ENCODE measurements around the gene C2CD2. TPM values are rescaled to one million over a fixed set of nuclear protein-coding genes. Genes with fewer than 3 reads are reported as not detected.

The C2CD2 gene
- polyA plus RNA-seq, 1 donor = 15.2 TPM

DNA sequence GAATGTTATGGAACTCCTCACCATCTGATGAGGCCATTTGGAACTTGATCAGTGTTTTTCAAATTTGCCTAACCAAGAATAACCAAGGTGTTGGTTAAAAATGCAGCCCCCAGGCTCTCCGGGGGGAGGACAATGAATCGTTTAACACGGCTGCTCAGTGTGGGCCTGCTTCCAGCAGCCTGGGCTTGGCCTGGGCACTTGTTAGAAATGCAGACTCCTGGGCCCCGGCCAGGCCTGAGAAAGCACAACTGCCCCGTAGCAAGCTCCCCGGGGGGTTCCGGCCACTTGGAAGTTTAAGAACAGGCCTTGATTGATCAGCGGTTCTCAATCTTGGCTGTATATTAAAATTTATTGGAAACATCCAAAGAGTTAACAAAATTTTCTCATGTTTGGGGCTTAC lies 22.8 kb upstream of the C2CD2 start:
- no peak for DNase-seq
- H3K9me3 ChIP-seq (ENCODE audit: control insufficient read depth, low read depth, low read length) = no peaks in the 10 kb centered on the region
- peaks cover 8% of the 10 kb centered on the region for H3K4me1 ChIP-seq (ENCODE audit: control insufficient read depth, insufficient read depth, low read length)
- H3K36me3 ChIP-seq (ENCODE audit: control insufficient read depth, insufficient read depth, low read length) = no peaks in the 10 kb centered on the region
- WGBS (ENCODE audit: insufficient coverage, low lambda C conversion rate) = no CpG with 5 or more reads among the region's 8 CpGs
- no peak overlapping the region for H3K4me3 ChIP-seq (ENCODE audit: low read length)
- H3K27ac ChIP-seq (ENCODE audit: low read length) = no peak overlapping the region
- no peaks in the 10 kb centered on the region for H3K27me3 ChIP-seq (ENCODE audit: control insufficient read depth, insufficient read depth, low read length)

DNA sequence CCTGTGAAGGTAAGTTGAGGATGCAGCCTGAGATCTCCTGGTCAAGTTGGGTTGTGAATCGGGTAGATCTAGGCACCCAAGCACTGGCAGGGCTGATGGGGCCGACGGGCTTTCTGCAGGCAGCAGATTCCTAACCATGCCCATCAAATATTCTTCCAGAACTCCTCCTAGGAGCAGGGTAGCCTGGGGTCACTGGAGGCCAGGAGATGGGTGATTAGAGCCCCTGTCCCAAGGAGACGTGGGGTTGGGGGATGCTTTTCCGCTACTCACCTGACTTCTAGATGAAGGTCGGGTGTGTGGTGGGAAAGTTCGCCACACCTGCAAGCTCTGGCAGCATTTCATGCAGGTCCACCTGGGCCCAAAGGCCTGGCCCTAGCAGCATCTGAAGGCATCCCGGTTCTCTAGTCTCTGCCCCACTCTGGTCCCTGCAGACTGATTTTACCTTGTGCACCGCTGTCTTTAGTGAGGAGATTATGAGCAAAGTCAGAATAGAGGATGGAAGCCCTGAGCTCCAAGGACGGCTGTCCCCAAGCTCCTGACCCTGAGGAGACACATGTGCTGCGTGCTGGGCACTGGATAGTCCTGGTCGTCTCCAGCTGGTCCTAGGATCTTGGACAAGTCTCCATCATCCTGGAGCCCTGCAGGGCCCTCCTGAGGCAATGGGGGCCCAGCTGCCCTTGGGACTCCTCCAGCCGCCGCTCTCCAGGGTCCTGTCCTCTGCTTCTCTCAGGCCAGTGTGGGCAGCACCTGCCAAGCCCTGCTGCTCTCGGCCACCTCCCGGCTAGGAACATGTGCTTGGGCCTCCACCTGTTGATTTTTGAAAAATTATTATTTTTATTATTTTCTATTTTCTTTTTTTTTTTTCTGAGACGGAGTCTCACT lies 21.8 kb upstream of the C2CD2 start:
- Histone ChIP-seq H3K9me3 (ENCODE audit: control insufficient read depth, low read depth, low read length) (no peaks in the 10 kb centered on the region), H3K4me3 (ENCODE audit: low read length) (no peak overlapping the region), H3K27ac (ENCODE audit: low read length) (no peak overlapping the region), H3K27me3 (ENCODE audit: control insufficient read depth, insufficient read depth, low read length) (no peaks in the 10 kb centered on the region), H3K36me3 (ENCODE audit: control insufficient read depth, insufficient read depth, low read length) (no peaks in the 10 kb centered on the region), H3K4me1 (ENCODE audit: control insufficient read depth, insufficient read depth, low read length) (peaks cover 8% of the 10 kb centered on the region)
- 79% methylated on average over 3 of the region's 17 CpGs for WGBS (ENCODE audit: insufficient coverage, low lambda C conversion rate)
- no peak for DNase-seq

DNA sequence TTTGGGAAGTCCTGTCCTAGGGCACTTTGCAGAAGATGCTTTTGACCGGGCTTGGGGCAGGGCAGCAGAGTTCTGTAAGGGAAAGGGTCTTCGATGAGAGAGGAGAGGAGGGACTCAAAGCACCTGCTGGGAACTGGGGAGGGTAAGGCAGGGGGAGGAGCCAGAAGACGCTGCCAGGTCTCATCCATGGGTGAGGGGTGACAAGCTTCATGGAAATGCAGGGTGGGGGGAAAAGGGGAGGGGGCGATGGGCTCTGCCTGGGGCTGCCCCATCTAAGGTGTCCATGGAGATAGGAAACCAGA lies 20.9 kb upstream of the C2CD2 start:
- no peaks in the 10 kb centered on the region for H3K27me3 ChIP-seq (ENCODE audit: control insufficient read depth, insufficient read depth, low read length)
- no CpG with 5 or more reads among the region's 4 CpGs for WGBS (ENCODE audit: insufficient coverage, low lambda C conversion rate)

DNA sequence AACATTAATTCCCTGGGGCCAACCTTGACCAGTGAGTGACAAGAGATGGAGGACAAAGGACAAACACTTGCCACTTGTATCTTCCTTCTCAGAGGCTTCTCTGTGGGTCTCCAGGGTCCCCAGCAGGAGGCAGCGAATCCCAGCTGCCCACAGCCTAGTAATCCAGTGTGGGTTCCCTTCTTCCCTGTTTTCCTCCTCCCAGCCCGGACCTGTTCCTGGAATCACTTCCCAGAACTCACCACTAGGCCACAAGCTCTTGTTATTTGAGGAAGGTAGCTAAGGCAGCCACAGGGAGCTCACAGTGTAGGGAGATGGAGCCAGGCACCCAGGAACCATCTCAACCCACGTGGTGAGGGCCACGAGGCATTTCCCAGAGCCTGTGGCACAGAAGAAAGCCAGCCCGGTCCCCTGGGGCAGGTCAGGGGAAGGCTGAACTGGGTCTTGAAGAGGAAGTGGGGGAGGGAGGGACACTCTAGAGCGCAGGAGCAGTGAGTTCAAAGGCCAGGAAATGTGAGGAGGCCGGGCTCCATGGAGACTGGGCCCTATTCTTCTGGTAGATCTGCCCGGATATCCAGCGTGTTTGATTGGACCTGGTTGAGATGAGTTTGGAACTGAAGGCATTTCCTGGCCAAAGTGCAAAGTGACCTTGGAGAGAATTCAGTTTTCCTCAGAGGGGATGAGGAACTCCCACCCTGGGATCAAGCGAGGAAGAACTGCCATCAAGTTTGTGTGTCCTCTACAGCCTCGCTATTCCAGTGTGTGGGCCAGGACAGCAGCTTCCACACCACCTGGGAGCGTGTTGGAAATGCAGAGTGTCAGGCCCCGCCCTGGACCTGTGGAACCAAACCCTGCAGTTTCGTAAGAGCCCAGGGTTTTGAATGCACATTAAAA lies 20.3 kb upstream of the C2CD2 start:
- H3K36me3 ChIP-seq (ENCODE audit: control insufficient read depth, insufficient read depth, low read length) = no peaks in the 10 kb centered on the region
- peaks cover 8% of the 10 kb centered on the region for H3K4me1 ChIP-seq (ENCODE audit: control insufficient read depth, insufficient read depth, low read length)
- no peak overlapping the region for H3K4me3 ChIP-seq (ENCODE audit: low read length)
- no peaks in the 10 kb centered on the region for H3K27me3 ChIP-seq (ENCODE audit: control insufficient read depth, insufficient read depth, low read length)
- no peaks in the 10 kb centered on the region for H3K9me3 ChIP-seq (ENCODE audit: control insufficient read depth, low read depth, low read length)
- DNase-seq = peak in 1 of 2 donors; percentile 35
- no CpG with 5 or more reads among the region's 14 CpGs for WGBS (ENCODE audit: insufficient coverage, low lambda C conversion rate)
- H3K27ac ChIP-seq (ENCODE audit: low read length) = no peak overlapping the region

More for the DNA sequence above, 20.9 kb upstream of the C2CD2 start:
- H3K4me3 ChIP-seq (ENCODE audit: low read length) = no peak overlapping the region
- no peaks in the 10 kb centered on the region for H3K9me3 ChIP-seq (ENCODE audit: control insufficient read depth, low read depth, low read length)
- H3K36me3 ChIP-seq (ENCODE audit: control insufficient read depth, insufficient read depth, low read length) = no peaks in the 10 kb centered on the region
- peaks cover 8% of the 10 kb centered on the region for H3K4me1 ChIP-seq (ENCODE audit: control insufficient read depth, insufficient read depth, low read length)
- no peak for DNase-seq
- no peak overlapping the region for H3K27ac ChIP-seq (ENCODE audit: low read length)

DNA sequence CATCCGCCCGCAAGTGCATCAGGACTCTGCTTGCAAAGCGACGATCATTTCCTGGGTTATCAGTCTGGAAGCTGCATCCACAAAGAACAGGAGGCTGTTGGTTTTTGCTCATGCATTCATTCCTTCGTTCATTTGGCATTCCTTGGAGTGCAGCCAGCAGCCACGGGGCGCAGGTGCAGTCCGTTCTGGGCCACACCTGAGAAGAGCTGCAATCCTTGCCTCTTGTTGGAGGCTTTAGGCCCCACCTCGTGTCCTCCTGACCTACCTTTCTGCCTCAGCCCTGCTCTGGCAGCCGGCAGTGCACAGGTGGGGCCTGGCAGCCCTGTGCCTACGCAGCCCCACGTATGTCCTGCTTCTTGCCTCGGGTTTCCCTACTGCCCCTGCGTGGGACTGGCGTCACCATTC lies 19.6 kb upstream of the C2CD2 start:
- H3K4me1 ChIP-seq (ENCODE audit: control insufficient read depth, insufficient read depth, low read length) = peaks cover 12% of the 10 kb centered on the region
- peak in 1 of 2 donors; percentile 41 for DNase-seq
- H3K27me3 ChIP-seq (ENCODE audit: control insufficient read depth, insufficient read depth, low read length) = no peaks in the 10 kb centered on the region
- H3K9me3 ChIP-seq (ENCODE audit: control insufficient read depth, low read depth, low read length) = no peaks in the 10 kb centered on the region
- no peak overlapping the region for H3K27ac ChIP-seq (ENCODE audit: low read length)
- no peaks in the 10 kb centered on the region for H3K36me3 ChIP-seq (ENCODE audit: control insufficient read depth, insufficient read depth, low read length)
- WGBS (ENCODE audit: insufficient coverage, low lambda C conversion rate) = 50% methylated on average over 2 of the region's 15 CpGs
- H3K4me3 ChIP-seq (ENCODE audit: low read length) = no peak overlapping the region

DNA sequence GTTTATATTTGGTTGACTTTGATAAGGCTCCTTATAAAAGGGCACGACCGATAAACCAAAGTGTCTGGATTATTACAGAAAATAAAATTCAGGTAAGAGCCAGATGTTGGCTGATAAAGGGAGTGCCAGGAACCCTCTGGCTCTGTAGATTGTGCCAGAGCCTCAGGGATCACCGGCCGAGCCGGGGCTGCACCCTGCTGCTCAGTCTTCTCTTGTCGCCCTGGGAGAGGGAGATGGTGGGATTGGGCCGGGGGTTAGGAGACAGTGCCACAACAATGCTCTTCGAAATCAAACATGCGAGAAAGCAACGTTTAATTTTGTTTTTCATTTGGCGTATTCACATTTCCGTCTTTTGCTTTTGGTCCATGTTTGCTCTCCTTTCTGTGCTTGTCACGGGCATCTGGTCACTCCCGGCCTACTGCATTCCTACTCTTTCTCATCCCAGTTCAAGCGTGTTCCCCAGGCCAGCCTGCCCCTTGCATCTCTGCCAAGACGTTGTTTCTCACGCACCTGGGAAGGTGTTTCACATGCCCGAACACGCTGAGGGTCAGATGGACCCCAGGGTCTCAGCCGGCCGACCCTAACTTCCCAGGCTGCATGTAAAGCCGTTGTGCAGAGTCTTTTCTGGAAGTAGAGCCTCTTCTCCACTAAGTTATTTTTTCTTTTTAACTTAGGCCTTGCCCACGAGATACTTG lies 18.8 kb upstream of the C2CD2 start:
- Histone ChIP-seq H3K4me3 (ENCODE audit: low read length) (no peak overlapping the region), H3K36me3 (ENCODE audit: control insufficient read depth, insufficient read depth, low read length) (no peaks in the 10 kb centered on the region), H3K4me1 (ENCODE audit: control insufficient read depth, insufficient read depth, low read length) (peaks cover 12% of the 10 kb centered on the region), H3K27me3 (ENCODE audit: control insufficient read depth, insufficient read depth, low read length) (no peaks in the 10 kb centered on the region), H3K9me3 (ENCODE audit: control insufficient read depth, low read depth, low read length) (no peaks in the 10 kb centered on the region), H3K27ac (ENCODE audit: low read length) (no peak overlapping the region)
- WGBS (ENCODE audit: insufficient coverage, low lambda C conversion rate) = 100% methylated on average over 4 of the region's 23 CpGs
- DNase-seq = no peak

DNA sequence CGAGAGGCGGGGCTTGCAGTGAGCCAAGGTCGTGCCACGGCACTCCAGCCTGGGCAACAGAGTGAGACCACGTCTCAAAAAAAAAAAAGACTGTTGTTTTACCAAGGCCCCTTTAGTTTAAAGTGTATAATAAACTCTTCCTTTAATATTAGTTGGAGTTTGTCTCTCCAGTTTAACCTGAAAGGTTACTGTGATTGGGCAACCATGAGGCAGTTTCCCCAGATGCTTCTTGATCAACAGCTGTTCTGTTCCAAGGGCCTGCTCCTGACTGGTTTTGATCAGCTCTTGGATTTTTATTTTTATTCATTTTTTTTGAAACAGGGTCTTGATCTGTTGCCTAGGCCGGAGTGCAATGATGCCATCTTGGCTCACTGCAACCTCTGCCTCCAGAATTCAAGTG lies 18.1 kb upstream of the C2CD2 start:
- Histone ChIP-seq H3K4me1 (ENCODE audit: control insufficient read depth, insufficient read depth, low read length) (peaks cover 12% of the 10 kb centered on the region), H3K27me3 (ENCODE audit: control insufficient read depth, insufficient read depth, low read length) (no peaks in the 10 kb centered on the region), H3K4me3 (ENCODE audit: low read length) (no peak overlapping the region), H3K36me3 (ENCODE audit: control insufficient read depth, insufficient read depth, low read length) (no peaks in the 10 kb centered on the region), H3K9me3 (ENCODE audit: control insufficient read depth, low read depth, low read length) (no peaks in the 10 kb centered on the region), H3K27ac (ENCODE audit: low read length) (no peak overlapping the region)
- WGBS (ENCODE audit: insufficient coverage, low lambda C conversion rate) = no CpG with 5 or more reads among the region's 6 CpGs
- no peak for DNase-seq

DNA sequence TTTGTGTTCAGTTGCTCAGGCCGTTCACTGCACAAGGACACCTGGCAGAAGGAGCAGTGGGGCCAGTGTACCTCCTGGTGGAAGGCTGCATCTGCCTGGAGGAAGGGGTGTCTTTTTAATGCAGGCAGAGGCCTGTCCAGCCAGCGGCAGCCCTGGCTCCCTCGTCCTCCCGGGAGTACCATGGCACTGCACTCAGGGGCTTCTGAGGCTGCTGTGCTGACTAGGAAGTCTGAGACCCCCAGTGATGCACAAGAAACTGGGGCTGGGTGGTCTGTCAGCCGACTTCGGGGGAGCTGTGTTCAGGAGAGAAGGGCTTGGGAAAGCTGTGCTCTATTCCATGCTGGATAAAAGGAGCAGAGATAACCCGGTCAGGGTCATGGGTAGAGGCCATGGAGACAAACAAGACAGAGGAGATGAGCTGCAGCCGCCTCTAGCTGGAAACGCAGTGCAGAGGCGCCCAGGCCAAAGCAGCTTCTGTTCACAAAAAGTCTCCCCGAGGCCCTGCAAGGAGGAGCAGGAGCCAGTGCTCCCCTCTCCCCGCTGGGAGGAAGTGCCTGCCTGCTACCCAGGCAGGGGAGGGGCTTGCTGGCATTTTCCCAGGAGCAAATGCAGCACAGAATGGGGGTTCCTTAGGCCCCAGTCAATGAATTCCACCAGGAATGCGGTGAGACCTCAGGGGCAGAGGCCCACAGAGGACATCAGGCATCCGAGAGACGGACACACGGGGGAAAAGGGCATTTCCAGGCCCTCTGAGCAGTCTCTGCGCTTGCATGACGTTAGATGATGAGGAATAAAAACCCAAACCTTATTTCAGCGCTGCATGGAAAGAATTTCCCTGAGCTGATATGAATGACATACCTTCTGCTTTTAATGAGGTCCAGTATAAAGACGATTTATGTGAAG lies 17.2 kb upstream of the C2CD2 start:
- peaks cover 12% of the 10 kb centered on the region for H3K4me1 ChIP-seq (ENCODE audit: control insufficient read depth, insufficient read depth, low read length)
- no peaks in the 10 kb centered on the region for H3K9me3 ChIP-seq (ENCODE audit: control insufficient read depth, low read depth, low read length)
- no peak overlapping the region for H3K27ac ChIP-seq (ENCODE audit: low read length)
- H3K4me3 ChIP-seq (ENCODE audit: low read length) = no peak overlapping the region
- WGBS (ENCODE audit: insufficient coverage, low lambda C conversion rate) = 100% methylated on average over 1 of the region's 20 CpGs
- no peaks in the 10 kb centered on the region for H3K36me3 ChIP-seq (ENCODE audit: control insufficient read depth, insufficient read depth, low read length)
- no peak for DNase-seq
- H3K27me3 ChIP-seq (ENCODE audit: control insufficient read depth, insufficient read depth, low read length) = no peaks in the 10 kb centered on the region

DNA sequence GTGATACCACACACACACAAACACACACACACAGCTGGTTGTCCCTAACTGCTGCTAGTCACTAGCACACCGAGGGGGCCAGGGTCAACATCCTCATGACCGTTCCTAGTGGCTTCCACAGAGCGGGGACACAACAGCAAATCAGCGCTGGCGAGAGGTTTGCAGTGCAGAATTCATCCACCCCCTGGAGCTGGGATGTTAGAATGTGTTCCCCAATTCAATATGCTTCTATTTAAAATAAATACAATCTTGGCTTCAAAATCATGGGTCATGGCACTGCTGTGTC lies 16.2 kb upstream of the C2CD2 start:
- WGBS (ENCODE audit: insufficient coverage, low lambda C conversion rate) = no CpG with 5 or more reads among the region's 5 CpGs
- no peaks in the 10 kb centered on the region for H3K9me3 ChIP-seq (ENCODE audit: control insufficient read depth, low read depth, low read length)
- H3K4me1 ChIP-seq (ENCODE audit: control insufficient read depth, insufficient read depth, low read length) = peaks cover 12% of the 10 kb centered on the region
- no peak overlapping the region for H3K4me3 ChIP-seq (ENCODE audit: low read length)
- H3K27me3 ChIP-seq (ENCODE audit: control insufficient read depth, insufficient read depth, low read length) = no peaks in the 10 kb centered on the region
- no peak overlapping the region for H3K27ac ChIP-seq (ENCODE audit: low read length)
- no peaks in the 10 kb centered on the region for H3K36me3 ChIP-seq (ENCODE audit: control insufficient read depth, insufficient read depth, low read length)
- no peak for DNase-seq

DNA sequence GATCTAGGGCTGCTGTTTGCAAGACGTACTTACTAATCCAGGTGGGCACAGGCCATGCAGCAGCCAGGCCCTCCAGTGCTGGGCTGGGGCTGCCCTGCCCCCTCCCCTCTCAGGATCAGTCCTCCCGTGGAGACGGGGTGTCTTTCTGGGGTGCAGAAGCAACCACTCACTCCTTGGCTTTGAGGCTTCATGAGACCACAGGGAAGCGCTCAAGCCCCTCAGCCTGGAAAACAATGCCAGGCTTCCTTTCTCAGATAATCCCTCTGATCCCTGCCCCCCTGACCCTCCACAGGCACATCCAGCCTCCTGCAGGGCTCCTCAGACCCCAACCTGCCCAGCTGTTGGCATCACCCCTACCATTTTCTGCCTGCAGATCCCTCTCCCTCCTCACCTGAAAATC lies 13.9 kb upstream of the C2CD2 start:
- no peaks in the 10 kb centered on the region for H3K36me3 ChIP-seq (ENCODE audit: control insufficient read depth, insufficient read depth, low read length)
- no peak for DNase-seq
- H3K27ac ChIP-seq (ENCODE audit: low read length) = no peak overlapping the region
- no peak overlapping the region for H3K4me3 ChIP-seq (ENCODE audit: low read length)
- WGBS (ENCODE audit: insufficient coverage, low lambda C conversion rate) = no CpG with 5 or more reads among the region's 4 CpGs
- H3K4me1 ChIP-seq (ENCODE audit: control insufficient read depth, insufficient read depth, low read length) = peaks cover 5% of the 10 kb centered on the region
- peaks cover 4% of the 10 kb centered on the region for H3K27me3 ChIP-seq (ENCODE audit: control insufficient read depth, insufficient read depth, low read length)
- no peaks in the 10 kb centered on the region for H3K9me3 ChIP-seq (ENCODE audit: control insufficient read depth, low read depth, low read length)

All from large intestine (tissue), 3 donors.